HCT116 (cell line): ENCODE measurements around the gene FPR2. TPM values are rescaled to one million over a fixed set of nuclear protein-coding genes. Genes with fewer than 3 reads are reported as not detected.
A peak's percentile ranks its signal among the peaks of the same experiment; 100 is the strongest.

Source experiments
- ATAC-seq: fragments of 200-7000 bp; cut with Tn5 transposase; 2 replicates; pipeline ENCODE4 v1.9.1; 2020; ENCODE audit warnings: mild to moderate bottlenecking, moderate library complexity
- BruUV-seq: library from RNA; stranded (reverse); fragments of 400-500 nt; replicated peaks from 2 replicates; lab custom pipeline; 2021; lab: Mats Ljungman, UMichigan
- CTCF ChIA-PET: fragments of 300-600 bp; sonication (Branson Sonifier 250); formaldehyde crosslinking; loops from one replicate; lab custom pipeline; 2021; ENCODE audit warnings: antibody characterized with exemption; lab: Charles Lee
- POLR2A ChIA-PET: fragments of 300-600, 350-600 bp; sonication (Branson Sonifier 250); formaldehyde crosslinking; loops from one replicate; lab custom pipeline; 2021; ENCODE audit warnings: antibody characterized with exemption; lab: Charles Lee
- RAD21 ChIA-PET, 2 experiments: fragments of 300-600 bp; sonication (Branson Sonifier 250); formaldehyde crosslinking; loops; one replicate each; lab custom pipeline; 2023; ENCODE audit warnings: low total read pairs in 2 of 2; ENCODE audit not compliant: uncharacterized antibody in 2 of 2, unreplicated experiment in 2 of 2, low non-redundant PET in 1 of 2; lab: Charles Lee
- DNase-seq: peaks from one replicate; pipeline ENCODE4 v3.0.0-alpha.2; 2010; ENCODE audit warnings: low read depth, low spot score
- H2AFZ ChIP-seq: fragments of 200-600 bp; shearing (Covaris generic), sonication (generic); 2 replicates; pipeline ENCODE4 v1.6.1; 2017; ENCODE audit warnings: low read depth, mixed run types, mixed read lengths, antibody characterized with exemption, low read length; ENCODE audit not compliant: poor library complexity, severe bottlenecking
- H3K27ac ChIP-seq: 2 replicates; pipeline ENCODE4 v1.5.1; 2012; ENCODE audit warnings: low read depth, low read length
- H3K27me3 ChIP-seq: fragments of 200-600 bp; sonication (generic); 2 replicates; pipeline ENCODE4 v1.6.1; 2016; ENCODE audit warnings: mixed run types, low read length, mixed read lengths; ENCODE audit not compliant: insufficient read depth
- H3K36me3 ChIP-seq, 2 experiments: fragments of 200-500 bp in 1 of 2; fragments of 200-600 bp in 1 of 2; sonication (Bioruptor generic) in 1 of 2; sonication (generic) in 1 of 2; 2 replicates each; pipeline versions ENCODE4 v1.5.1 to v1.6.1; 2014 to 2016; ENCODE audit warnings: low read length in 2 of 2, inconsistent platforms in 1 of 2, mixed read lengths in 1 of 2, mixed run types in 1 of 2; ENCODE audit not compliant: insufficient read depth in 2 of 2, control insufficient read depth in 1 of 2
- H3K4me1 ChIP-seq, 2 experiments: fragments of 200-600 bp in 1 of 2; sonication (generic) in 1 of 2; 2 replicates each; pipeline versions ENCODE4 v1.5.1 to v1.6.1; 2012 to 2017; ENCODE audit warnings: low read length in 2 of 2, inconsistent platforms in 1 of 2, mild to moderate bottlenecking in 1 of 2, mixed read lengths in 1 of 2, mixed run types in 1 of 2, moderate library complexity in 1 of 2; ENCODE audit not compliant: insufficient read depth in 2 of 2, control insufficient read depth in 1 of 2
- H3K4me2 ChIP-seq: fragments of 200-600 bp; sonication (generic); 2 replicates; pipeline ENCODE4 v1.6.1; 2017; ENCODE audit warnings: mixed run types, low read length, mixed read lengths
- H3K4me3 ChIP-seq, 2 experiments: fragments of 200-600 bp in 1 of 2; sonication (generic) in 1 of 2; replicated peaks in 1 of 2; 2 replicates each; pipeline ENCODE4 v1.5.1; 2011 to 2016; ENCODE audit warnings: low read length in 2 of 2, control low read depth in 1 of 2, low read depth in 1 of 2, mild to moderate bottlenecking in 1 of 2, mixed read lengths in 1 of 2, mixed run types in 1 of 2
- H3K79me2 ChIP-seq: fragments of 200-600 bp; sonication (generic); 2 replicates; pipeline ENCODE4 v1.6.1; 2017; ENCODE audit warnings: mild to moderate bottlenecking, mixed run types, low read length, moderate library complexity, mixed read lengths; ENCODE audit not compliant: insufficient read depth
- H3K9ac ChIP-seq: fragments of 200-600 bp; sonication (generic); 2 replicates; pipeline ENCODE4 v1.6.1; 2016; ENCODE audit warnings: low read length, mixed read lengths
- H3K9me2 ChIP-seq: fragments of 200-600 bp; sonication (generic), shearing (Covaris generic); 2 replicates; pipeline ENCODE4 v1.6.1; 2017; ENCODE audit warnings: mixed run types, mild to moderate bottlenecking, moderate library complexity; ENCODE audit not compliant: insufficient read depth
- H3K9me3 ChIP-seq, 2 experiments: fragments of 200-500 bp in 1 of 2; fragments of 200-600 bp in 1 of 2; sonication (Bioruptor generic) in 1 of 2; sonication (generic) in 1 of 2; 2 replicates each; pipeline ENCODE4 v1.6.1; 2014 to 2017; ENCODE audit warnings: low read length in 2 of 2, mixed read lengths in 2 of 2, inconsistent platforms in 1 of 2, low read depth in 1 of 2, mild to moderate bottlenecking in 1 of 2, mixed run types in 1 of 2, moderate library complexity in 1 of 2; ENCODE audit not compliant: control insufficient read depth in 1 of 2, insufficient read depth in 1 of 2
- H4K20me1 ChIP-seq: fragments of 200-600 bp; sonication (generic), shearing (Covaris generic); 2 replicates; pipeline ENCODE4 v1.6.1; 2017; ENCODE audit warnings: mixed run types, mild to moderate bottlenecking, moderate library complexity; ENCODE audit not compliant: insufficient read depth
- ATF3 ChIP-seq: IDR thresholded peaks from 2 replicates; pipeline ENCODE4 v1.6.1; 2012
- CBX3 ChIP-seq: IDR thresholded peaks from 2 replicates; pipeline ENCODE4 v1.6.1; 2012; ENCODE audit warnings: low read depth
- CEBPB ChIP-seq: IDR thresholded peaks from 2 replicates; pipeline ENCODE4 v1.6.1; 2012; ENCODE audit warnings: low read depth
- CTCF ChIP-seq, 3 experiments: fragments of 200-600 bp in 1 of 3; sonication (generic) in 1 of 3; IDR thresholded peaks in 2 of 3; conservative IDR thresholded peaks in 1 of 3; 2 replicates each; pipeline ENCODE4 v1.5.1; 2012 to 2017; ENCODE audit warnings: low read depth in 2 of 3, low read length in 2 of 3, antibody characterized with exemption in 1 of 3, borderline replicate concordance in 1 of 3, control low read depth in 1 of 3, mild to moderate bottlenecking in 1 of 3, mixed read lengths in 1 of 3, mixed run types in 1 of 3, moderate library complexity in 1 of 3; ENCODE audit not compliant: insufficient read depth in 1 of 3
- EGR1 ChIP-seq: IDR thresholded peaks from 2 replicates; pipeline ENCODE4 v1.6.1; 2012; ENCODE audit warnings: low read depth
- ELF1 ChIP-seq: IDR thresholded peaks from 2 replicates; pipeline ENCODE4 v1.6.1; 2012; ENCODE audit warnings: low read depth, borderline replicate concordance
- EZH2 ChIP-seq: fragments of 200-600 bp; sonication (generic); IDR thresholded peaks from 2 replicates; pipeline ENCODE4 v1.6.1; 2017; ENCODE audit warnings: antibody characterized with exemption, mixed run types
- EZH2phosphoT487 ChIP-seq: fragments of 200-600 bp; IDR thresholded peaks from 2 replicates; pipeline ENCODE4 v1.6.1; 2018; ENCODE audit warnings: antibody characterized with exemption, borderline replicate concordance
- FOSL1 ChIP-seq: IDR thresholded peaks from 2 replicates; pipeline ENCODE4 v1.6.1; 2012; ENCODE audit warnings: low read depth
- JUND ChIP-seq: IDR thresholded peaks from 2 replicates; pipeline ENCODE4 v1.6.1; 2012
- MAX ChIP-seq: IDR thresholded peaks from 2 replicates; pipeline ENCODE4 v1.6.1; 2012
- POLR2A ChIP-seq: IDR thresholded peaks from 2 replicates; pipeline ENCODE4 v1.7.0; 2011; ENCODE audit warnings: borderline replicate concordance; ENCODE audit not compliant: insufficient read depth, insufficient read length; ENCODE audit errors: extremely low read depth
- POLR2AphosphoS5 ChIP-seq: IDR thresholded peaks from 2 replicates; pipeline ENCODE4 v1.6.1; 2011; ENCODE audit warnings: mild to moderate bottlenecking, low read depth, low read length, moderate library complexity
- REST ChIP-seq: IDR thresholded peaks from 2 replicates; pipeline ENCODE4 v1.6.1; 2012; ENCODE audit warnings: low read depth
- SIN3A ChIP-seq: IDR thresholded peaks from 2 replicates; pipeline ENCODE4 v1.6.1; 2012; ENCODE audit warnings: low read depth
- SP1 ChIP-seq: IDR thresholded peaks from 2 replicates; pipeline ENCODE4 v1.6.1; 2012; ENCODE audit warnings: low read depth
- SRF ChIP-seq: IDR thresholded peaks from 2 replicates; pipeline ENCODE4 v1.6.1; 2012; ENCODE audit warnings: low read depth
- TCF7L2 ChIP-seq: IDR thresholded peaks from 2 replicates; pipeline ENCODE4 v1.7.0; 2011; ENCODE audit warnings: borderline replicate concordance, inconsistent platforms; ENCODE audit not compliant: insufficient read depth, insufficient read length; ENCODE audit errors: extremely low read depth
- ZBTB33 ChIP-seq: IDR thresholded peaks from 2 replicates; pipeline ENCODE4 v1.6.1; 2011; ENCODE audit warnings: mild to moderate bottlenecking, low read length, moderate library complexity; ENCODE audit not compliant: insufficient replicate concordance; ENCODE audit errors: extremely low read depth
- ZFX ChIP-seq: fragments of 450-650 bp; IDR thresholded peaks from 2 replicates; pipeline ENCODE4 v1.6.1; 2017
- ZNF274 ChIP-seq: fragments of 200-500 bp; sonication (Bioruptor generic); IDR thresholded peaks from 2 replicates; pipeline ENCODE4 v1.6.1; 2014; ENCODE audit warnings: mild to moderate bottlenecking, low read depth, low read length, inconsistent platforms
- intact Hi-C: fragments of 100-400 bp; cut with micrococcal nuclease; formaldehyde crosslinking; loops from 2 replicates; pipeline ENCODE4 v1.10.0; 2022
- total RNA-seq: library from RNA; stranded (reverse); gene quantifications from one replicate; pipeline ENCODE4 v1.2.1, GENCODE V29; 2021; ENCODE audit not compliant: unreplicated experiment

Gene FPR2
- total RNA-seq, 1 experiment from 2014 or later = not detected

DNA sequence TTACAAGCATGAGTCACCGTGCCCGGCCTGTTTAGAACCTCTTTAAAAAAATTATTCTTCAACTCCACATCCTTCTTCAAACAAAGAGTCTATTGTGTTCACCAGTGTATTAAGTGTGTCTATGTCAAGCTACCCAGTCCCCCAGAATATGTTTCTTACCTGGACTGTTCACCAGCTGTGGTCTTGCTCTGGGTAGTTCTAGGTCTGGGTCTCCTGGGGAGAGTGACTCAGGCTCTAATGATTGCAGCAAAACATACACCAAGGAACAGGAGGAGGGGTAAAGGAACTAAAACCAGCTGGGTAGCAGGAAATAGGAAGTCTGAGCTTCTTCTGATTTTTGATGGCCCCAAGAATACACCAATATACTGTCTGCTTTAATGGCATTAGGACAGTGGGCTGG, 9.3 kb upstream of the FPR2 start, which contains the start of gene FPR1:
Gene FPR1, minus strand, starts transcription at position 224 of the 400 bp plus-strand sequence. CDS start 4,884 bp downstream, outside the sequence.
- H4K20me1 ChIP-seq = no peaks in the 10 kb centered on the region
- ChIA-PET POLR2A (interaction anchor here (0.8 to 1.1 kb wide), 2 partner anchors 9 to 42 kb away, joined by 3 to 4 read pairs; partner anchors contain the start of gene FPR2), RAD21 (no interaction called here), CTCF (interaction anchor here (1.0 kb wide), 1 partner anchor 26 kb away, joined by 7 read pairs; no protein-coding TSS in a partner anchor)
- ATAC-seq (peak; percentile 84), DNase-seq (peak; percentile 55)
- no peaks in the 10 kb centered on the region for H3K27me3 ChIP-seq
- intact Hi-C loops = no loop called here
- 0 out of 2 replicates have a peak within 1 kb of the TSS, but pooled peaks have one; percentile 2 for H3K27ac ChIP-seq
- H3K4me2 ChIP-seq = peak within 1 kb of the TSS; percentile 14; the same call in 1 of the 2 replicates
- H3K4me1 ChIP-seq = peaks cover 7 to 8% of the 10 kb centered on the region in 2 experiments; a peak in 3 of 4 replicates
- no peak within 1 kb of the TSS for H2AFZ ChIP-seq
- H3K36me3 ChIP-seq = no peaks in the 10 kb centered on the region
- H3K4me3 ChIP-seq = no peak within 1 kb of the TSS
- H3K9me2 ChIP-seq = no peaks in the 10 kb centered on the region
- H3K9me3 ChIP-seq = no peaks in the 10 kb centered on the region
- BruUV-seq = no TSS peak
- no peak within 1 kb of the TSS for H3K9ac ChIP-seq
- H3K79me2 ChIP-seq = no peaks in the 10 kb centered on the region
- no peak for TF ChIP-seq ZNF274
- TF ChIP-seq POLR2AphosphoS5 = no peak
- no peak for TF ChIP-seq ATF3
- TF ChIP-seq EZH2 = no peak
- TF ChIP-seq ZFX = no peak
- TF ChIP-seq EGR1 = no peak
- TF ChIP-seq ZBTB33 = no peak
- no peak for TF ChIP-seq REST
- TF ChIP-seq CBX3 = no peak
- no peak for TF ChIP-seq SRF
- TF ChIP-seq FOSL1 = peak; percentile 26; the same call in 1 of the 2 replicates
- peak; percentile 24; the same call in 1 of the 2 replicates for TF ChIP-seq SP1
- no peak for TF ChIP-seq MAX
- TF ChIP-seq POLR2A = no peak
- no peak for TF ChIP-seq SIN3A
- no peak for TF ChIP-seq CTCF (IDR thresholded peaks at IDR 0.05 in 2 of 3, conservative IDR thresholded peaks at IDR 0.05 in 1 of 3; ENCODE audit: borderline replicate concordance in 1 of 3, insufficient read depth in 1 of 3, low read depth in 2 of 3, low read length in 2 of 3)
- no peak for TF ChIP-seq CEBPB
- TF ChIP-seq TCF7L2 = no peak
- TF ChIP-seq JUND = peak; percentile 25; the same call in 1 of the 2 replicates
- TF ChIP-seq EZH2phosphoT487 = no peak
- no peak for TF ChIP-seq ELF1
